ENCODE data around the gene RAMP1.

DNA sequence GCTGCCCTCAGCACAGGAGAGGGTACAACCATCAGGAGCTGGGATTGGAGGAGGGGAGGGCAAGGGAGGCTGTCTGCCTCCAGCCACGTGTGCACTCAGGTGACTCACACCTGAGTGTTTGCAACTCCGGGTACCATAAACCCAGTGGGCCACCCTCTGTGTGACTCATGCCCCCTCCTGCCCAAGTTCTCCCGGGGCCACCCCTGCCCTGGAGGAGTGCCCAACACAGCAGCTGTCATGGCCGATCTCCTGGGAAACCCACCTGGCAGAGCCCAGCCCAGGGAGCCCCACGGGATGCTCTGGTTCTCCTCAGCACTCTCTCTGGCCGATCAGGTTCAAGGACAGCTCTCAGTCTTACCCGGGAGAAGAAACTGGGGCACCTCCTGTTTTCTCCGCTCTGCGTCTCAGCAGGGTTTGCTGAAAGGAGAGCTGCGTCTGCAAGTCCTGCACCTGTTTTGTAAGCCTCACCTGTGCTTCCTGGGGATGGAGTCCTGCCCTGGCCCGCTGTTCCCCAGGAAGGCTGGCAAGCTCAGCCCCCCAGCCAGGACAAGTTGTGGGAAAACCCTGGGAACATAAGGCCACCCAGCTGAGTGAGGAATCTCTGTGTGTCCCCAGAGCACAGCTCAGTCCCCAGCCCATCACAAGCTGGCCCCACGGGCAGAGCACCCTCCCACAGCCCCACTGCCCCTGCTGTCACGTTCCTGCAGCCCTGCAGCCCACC, 63.4 kb downstream of the RAMP1 start:
- TF ChIP-seq, protein P1, sequence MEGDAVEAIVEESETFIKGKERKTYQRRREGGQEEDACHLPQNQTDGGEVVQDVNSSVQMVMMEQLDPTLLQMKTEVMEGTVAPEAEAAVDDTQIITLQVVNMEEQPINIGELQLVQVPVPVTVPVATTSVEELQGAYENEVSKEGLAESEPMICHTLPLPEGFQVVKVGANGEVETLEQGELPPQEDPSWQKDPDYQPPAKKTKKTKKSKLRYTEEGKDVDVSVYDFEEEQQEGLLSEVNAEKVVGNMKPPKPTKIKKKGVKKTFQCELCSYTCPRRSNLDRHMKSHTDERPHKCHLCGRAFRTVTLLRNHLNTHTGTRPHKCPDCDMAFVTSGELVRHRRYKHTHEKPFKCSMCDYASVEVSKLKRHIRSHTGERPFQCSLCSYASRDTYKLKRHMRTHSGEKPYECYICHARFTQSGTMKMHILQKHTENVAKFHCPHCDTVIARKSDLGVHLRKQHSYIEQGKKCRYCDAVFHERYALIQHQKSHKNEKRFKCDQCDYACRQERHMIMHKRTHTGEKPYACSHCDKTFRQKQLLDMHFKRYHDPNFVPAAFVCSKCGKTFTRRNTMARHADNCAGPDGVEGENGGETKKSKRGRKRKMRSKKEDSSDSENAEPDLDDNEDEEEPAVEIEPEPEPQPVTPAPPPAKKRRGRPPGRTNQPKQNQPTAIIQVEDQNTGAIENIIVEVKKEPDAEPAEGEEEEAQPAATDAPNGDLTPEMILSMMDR (IDR thresholded peaks at IDR 0.05): no peak
- no peak for TF ChIP-seq POLR2A (IDR thresholded peaks at IDR 0.05)
